ENCODE measurements around the gene PARD3. TPM values are rescaled to one million over a fixed set of nuclear protein-coding genes. Genes with fewer than 3 reads are reported as not detected.
"Not testable (repeated sequence)": the region's sequence is repeated elsewhere in the genome, so short reads cannot be mapped to it uniquely, and the experiment has no call there.

The PARD3 gene
- total RNA-seq, 3 donors from 2014 or later = 48.2 to 93.7 (median 60.6) TPM

DNA sequence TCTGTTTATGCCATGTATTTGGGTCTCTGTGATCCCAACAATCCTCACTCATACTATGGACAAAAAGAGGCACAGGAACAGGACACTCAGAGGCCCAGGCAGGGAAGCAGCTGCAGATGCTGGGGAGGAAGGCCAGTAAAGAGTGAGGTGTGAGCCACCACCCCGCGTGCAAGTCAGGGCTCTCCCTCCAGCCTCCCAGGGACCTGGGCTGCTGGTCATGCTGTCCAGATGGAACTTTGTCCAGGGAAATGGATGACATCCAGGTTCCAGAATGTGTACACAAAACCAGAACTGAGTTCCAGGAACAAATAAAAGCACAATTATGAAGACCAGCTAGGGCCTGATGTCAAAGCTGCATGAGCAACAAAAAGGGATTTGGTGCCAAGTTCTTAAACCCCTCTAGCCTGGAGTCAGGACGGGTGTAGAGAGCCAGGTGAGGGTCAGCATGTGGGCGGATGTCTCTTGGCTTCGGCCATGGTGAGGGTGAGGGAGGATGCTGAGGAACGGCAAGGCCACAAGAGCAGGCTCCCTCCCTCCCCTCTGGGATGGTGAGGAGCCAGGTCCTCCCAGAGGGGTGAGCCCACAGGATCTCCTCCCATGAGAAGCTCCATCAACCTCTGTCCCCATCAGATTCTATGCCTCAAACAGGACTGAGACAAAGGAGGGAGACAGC, 739.7 kb downstream of the PARD3 start:
- Histone ChIP-seq H3K4me3 (no peak overlapping the region), H3K27me3 (no peaks in the 10 kb centered on the region), H3K27ac (peak overlapping the region in 1 of 2 donors; percentile 1), H3K36me3 (no peaks in the 10 kb centered on the region), H3K4me1 (no peaks in the 10 kb centered on the region), H3K9me3 (peaks cover 4 to 8% of the 10 kb centered on the region in 2 donors)
- TF ChIP-seq, protein P1, sequence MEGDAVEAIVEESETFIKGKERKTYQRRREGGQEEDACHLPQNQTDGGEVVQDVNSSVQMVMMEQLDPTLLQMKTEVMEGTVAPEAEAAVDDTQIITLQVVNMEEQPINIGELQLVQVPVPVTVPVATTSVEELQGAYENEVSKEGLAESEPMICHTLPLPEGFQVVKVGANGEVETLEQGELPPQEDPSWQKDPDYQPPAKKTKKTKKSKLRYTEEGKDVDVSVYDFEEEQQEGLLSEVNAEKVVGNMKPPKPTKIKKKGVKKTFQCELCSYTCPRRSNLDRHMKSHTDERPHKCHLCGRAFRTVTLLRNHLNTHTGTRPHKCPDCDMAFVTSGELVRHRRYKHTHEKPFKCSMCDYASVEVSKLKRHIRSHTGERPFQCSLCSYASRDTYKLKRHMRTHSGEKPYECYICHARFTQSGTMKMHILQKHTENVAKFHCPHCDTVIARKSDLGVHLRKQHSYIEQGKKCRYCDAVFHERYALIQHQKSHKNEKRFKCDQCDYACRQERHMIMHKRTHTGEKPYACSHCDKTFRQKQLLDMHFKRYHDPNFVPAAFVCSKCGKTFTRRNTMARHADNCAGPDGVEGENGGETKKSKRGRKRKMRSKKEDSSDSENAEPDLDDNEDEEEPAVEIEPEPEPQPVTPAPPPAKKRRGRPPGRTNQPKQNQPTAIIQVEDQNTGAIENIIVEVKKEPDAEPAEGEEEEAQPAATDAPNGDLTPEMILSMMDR (IDR thresholded peaks at IDR 0.05) = no peak
- no peak for TF ChIP-seq POLR2AphosphoS5 (IDR thresholded peaks at IDR 0.05)
- no peak for TF ChIP-seq POLR2A (IDR thresholded peaks at IDR 0.05)
- peak in 1 of 2 donors; percentile 15 for DNase-seq (ENCODE audit: low spot score in 2 of 2)
- intact Hi-C loops (cut with DNase I; ENCODE audit: low total_unique reads) = no loop called here

DNA sequence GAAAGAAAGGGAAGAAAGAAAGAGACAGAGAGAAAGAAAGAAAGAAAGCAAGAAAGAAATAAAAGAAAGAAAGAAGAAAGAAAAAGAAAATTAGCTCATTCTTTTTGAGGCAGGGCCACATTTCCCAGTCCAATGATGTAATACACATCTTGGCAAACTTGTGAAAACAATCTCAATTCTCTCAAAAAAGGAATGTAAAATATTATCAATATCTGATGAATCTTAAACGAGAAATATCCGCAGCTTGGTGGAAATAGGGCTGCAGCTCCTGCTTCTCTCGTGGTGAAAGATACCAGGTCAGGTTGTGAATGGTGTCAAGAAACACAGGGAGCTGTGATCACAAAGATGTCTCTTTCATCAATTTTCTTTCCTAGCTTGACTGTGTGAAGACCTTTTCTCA, 741.0 kb downstream of the PARD3 start:
- Histone ChIP-seq H3K4me1 (no peaks in the 10 kb centered on the region), H3K27ac (no peak overlapping the region), H3K36me3 (no peaks in the 10 kb centered on the region), H3K27me3 (no peaks in the 10 kb centered on the region), H3K4me3 (no peak overlapping the region), H3K9me3 (peaks cover 4 to 8% of the 10 kb centered on the region in 2 donors)
- TF ChIP-seq POLR2AphosphoS5 (IDR thresholded peaks at IDR 0.05) = no peak
- no peak for TF ChIP-seq POLR2A (IDR thresholded peaks at IDR 0.05)
- TF ChIP-seq, protein P1 (IDR thresholded peaks at IDR 0.05) = no peak
- no peak for DNase-seq (ENCODE audit: low spot score in 2 of 2)
- intact Hi-C loops (cut with DNase I; ENCODE audit: low total_unique reads) = no loop called here

DNA sequence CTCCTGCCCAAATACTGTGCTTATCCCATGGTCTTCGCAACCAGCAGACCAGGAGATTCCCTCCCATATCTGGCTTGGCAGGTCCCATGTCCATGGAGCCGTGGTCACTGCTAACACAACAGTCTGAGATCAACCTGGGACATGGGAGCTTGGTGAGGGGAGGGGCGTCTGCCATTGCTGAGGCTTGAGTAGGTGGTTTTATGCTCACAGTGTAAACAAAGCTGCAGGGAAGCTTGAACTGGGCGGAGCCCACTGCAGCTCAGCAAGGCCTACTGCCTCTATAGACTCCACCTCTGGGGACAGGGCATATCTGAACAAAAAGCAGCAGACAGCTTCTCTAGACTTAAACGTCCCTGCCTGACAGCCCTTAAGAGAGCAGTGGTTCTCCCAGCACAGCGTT, 747.4 kb downstream of the PARD3 start:
- H3K36me3 ChIP-seq; H3K27ac ChIP-seq; H3K4me3 ChIP-seq; H3K27me3 ChIP-seq; DNase-seq (ENCODE audit: low spot score in 2 of 2); H3K4me1 ChIP-seq: not testable (repeated sequence)
- peaks cover 0 to 21% of the 10 kb centered on the region in 2 donors for H3K9me3 ChIP-seq
- intact Hi-C loops (cut with DNase I; ENCODE audit: low total_unique reads) = loop anchor here (5.0 kb wide), 1 partner anchor 270 kb away; no protein-coding TSS in a partner anchor

DNA sequence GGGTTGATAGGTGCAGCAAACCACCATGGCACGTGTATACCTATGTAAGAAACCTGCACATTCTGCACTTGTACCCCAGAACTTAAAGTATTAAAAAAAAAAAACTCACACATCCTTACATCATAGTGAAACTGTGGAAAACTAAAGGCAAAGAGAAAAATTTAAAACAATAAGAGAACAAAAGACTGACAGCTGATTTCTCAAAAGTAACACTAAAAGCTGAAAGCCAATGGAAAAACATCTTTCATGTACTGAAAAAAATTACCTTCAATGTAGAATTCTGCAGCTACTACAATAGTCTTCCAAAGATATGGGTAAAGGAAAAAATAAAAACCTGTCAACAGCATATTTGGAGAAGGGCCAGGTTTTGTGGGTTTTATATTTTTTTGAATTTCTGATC, 751.5 kb downstream of the PARD3 start:
- no peak overlapping the region for H3K27ac ChIP-seq
- no peak for DNase-seq (ENCODE audit: low spot score in 2 of 2)
- H3K4me1 ChIP-seq = no peaks in the 10 kb centered on the region
- H3K4me3 ChIP-seq = no peak overlapping the region
- no peaks in the 10 kb centered on the region for H3K27me3 ChIP-seq
- intact Hi-C loops (cut with DNase I; ENCODE audit: low total_unique reads) = no loop called here
- TF ChIP-seq POLR2A (IDR thresholded peaks at IDR 0.05) (no peak), POLR2AphosphoS5 (IDR thresholded peaks at IDR 0.05) (no peak)
- H3K36me3 ChIP-seq = no peaks in the 10 kb centered on the region
- H3K9me3 ChIP-seq = peaks cover 7 to 30% of the 10 kb centered on the region in 2 donors

DNA sequence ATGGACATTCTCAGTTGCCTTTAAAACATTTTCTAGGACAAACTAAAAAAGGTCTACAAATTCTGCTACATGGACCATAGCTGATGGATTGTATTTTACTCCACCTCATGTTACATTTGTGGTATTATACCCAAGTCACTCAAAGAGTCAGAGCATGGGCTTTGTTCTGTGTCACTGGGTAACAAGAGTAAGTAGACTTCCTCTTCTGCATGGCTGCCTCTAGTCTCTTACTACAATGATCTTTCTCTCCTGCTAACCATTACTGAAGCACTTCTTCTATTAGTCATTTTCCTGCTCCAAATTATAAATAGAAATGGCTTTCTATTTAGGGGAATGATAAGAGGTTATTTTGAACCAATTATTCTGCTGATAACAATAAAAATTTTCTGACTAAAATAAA, 753.3 kb downstream of the PARD3 start:
- no peak for DNase-seq (ENCODE audit: low spot score in 2 of 2)

More for the DNA sequence above, 753.3 kb downstream of the PARD3 start:
- no peaks in the 10 kb centered on the region for H3K4me1 ChIP-seq
- H3K27me3 ChIP-seq = no peaks in the 10 kb centered on the region
- H3K27ac ChIP-seq = no peak overlapping the region
- no peaks in the 10 kb centered on the region for H3K36me3 ChIP-seq
- no peak overlapping the region for H3K4me3 ChIP-seq
- intact Hi-C loops (cut with DNase I; ENCODE audit: low total_unique reads) = no loop called here
- TF ChIP-seq POLR2A (IDR thresholded peaks at IDR 0.05) = no peak
- H3K9me3 ChIP-seq = peaks cover 7 to 30% of the 10 kb centered on the region in 2 donors
